ENCODE data around the gene TMC7. TPM values are rescaled to one million over a fixed set of nuclear protein-coding genes. Genes with fewer than 3 reads are reported as not detected.
"Not testable (repeated sequence)": the region's sequence is repeated elsewhere in the genome, so short reads cannot be mapped to it uniquely, and the experiment has no call there.

Gene TMC7
- total RNA-seq, 1 experiment from 2014 or later: 4.3 TPM

DNA sequence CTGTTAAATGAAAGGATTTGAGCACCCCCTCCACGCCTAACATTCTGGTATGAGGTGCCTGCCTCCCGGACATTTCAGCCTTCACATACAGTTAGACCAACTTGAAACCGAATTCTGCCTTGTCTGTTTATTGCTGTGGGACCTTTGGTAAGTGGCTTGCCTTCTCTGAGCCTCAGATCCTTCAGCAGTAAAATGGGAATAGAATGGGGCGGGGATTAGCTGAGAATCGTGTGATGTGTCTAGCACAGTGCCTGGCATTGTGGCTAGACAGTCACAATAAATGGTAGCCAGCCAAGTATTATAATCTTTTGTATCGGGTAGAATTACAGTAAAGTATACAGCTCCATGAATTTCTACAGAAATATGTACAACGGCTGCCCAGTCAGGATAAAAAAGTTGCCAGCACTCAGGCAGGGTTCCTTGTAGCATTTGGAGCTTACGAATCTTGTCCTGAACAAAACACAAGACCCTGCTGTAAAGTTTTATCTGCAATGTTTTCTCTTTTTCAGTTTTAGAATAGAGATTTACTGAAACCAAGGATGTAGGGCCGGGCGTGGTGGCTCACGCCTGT lies 786 bp downstream of the TMC7 start:
- Histone ChIP-seq H3K56ac (ENCODE audit: insufficient read length, low read depth, low read length) (no peak overlapping the region), H4K20me1 (ENCODE audit: control insufficient read depth, insufficient read depth, insufficient read length) (no peaks in the 10 kb centered on the region), H3K23me2 (ENCODE audit: insufficient read length, low read depth, low read length, poor library complexity, severe bottlenecking) (peaks cover 5% of the 10 kb centered on the region), H2BK12ac (ENCODE audit: insufficient read length, low read depth, low read length) (no peak overlapping the region), H2BK15ac (ENCODE audit: low read depth, low read length) (no peak overlapping the region), H3K4ac (ENCODE audit: low read depth, low read length) (no peak overlapping the region), H2BK5ac (ENCODE audit: insufficient read length, low read length) (no peak overlapping the region), H3K4me1 (ENCODE audit: insufficient read depth, low read length) (no peaks in the 10 kb centered on the region), H3K79me1 (ENCODE audit: insufficient read depth, low read depth, low read length, poor library complexity, severe bottlenecking) (no peaks in the 10 kb centered on the region), H3K9me3 (ENCODE audit: control insufficient read depth, low read depth, low read length) (no peaks in the 10 kb centered on the region), H3K27ac (ENCODE audit: insufficient read length, low read depth, low read length) (no peak overlapping the region), H2BK20ac (ENCODE audit: low read depth, low read length, poor library complexity, severe bottlenecking) (no peak overlapping the region), H3K18ac (ENCODE audit: insufficient read length, low read depth, low read length) (no peak overlapping the region), H2AK5ac (ENCODE audit: insufficient read length, low read length) (no peak overlapping the region), H3K23ac (ENCODE audit: insufficient read length, low read depth, low read length) (no peak overlapping the region), H4K5ac (ENCODE audit: insufficient read length, low read depth, low read length) (no peak overlapping the region), H2AFZ (ENCODE audit: low read length) (no peak overlapping the region), H4K91ac (ENCODE audit: insufficient read length, low read depth, low read length) (no peak overlapping the region), H3K14ac (ENCODE audit: insufficient read depth, low read length) (peak overlapping the region; percentile 95; the same call in 1 of the 2 replicates), H4K8ac (replicated peaks; ENCODE audit: insufficient read length, low read depth, low read length) (no peak overlapping the region), H3T11ph (ENCODE audit: low read length) (no peak overlapping the region), H3K4me2 (ENCODE audit: insufficient read depth, insufficient read length, low read length) (peak overlapping the region; percentile 65), H3K79me2 (ENCODE audit: insufficient read depth, low read length) (no peaks in the 10 kb centered on the region), H3K9ac (ENCODE audit: extremely low read depth, insufficient read length, low read length) (peak overlapping the region; percentile 60), H3K27me3 (ENCODE audit: insufficient read depth, low read length) (no peaks in the 10 kb centered on the region), H2BK120ac (ENCODE audit: low read depth, low read length, poor library complexity, severe bottlenecking) (no peak overlapping the region)
- peak overlapping the region; percentile 72 to 86 for H3K4me3 Mint-ChIP-seq
- H3K9me3 Mint-ChIP-seq: no peaks in the 10 kb centered on the region; a peak in 1 of 5 replicates
- peaks cover 4 to 5% of the 10 kb centered on the region in 2 experiments; a peak in 3 of 4 replicates for H3K4me1 Mint-ChIP-seq
- no CpG with 5 or more reads among the region's 11 CpGs for WGBS (ENCODE audit: extremely low coverage, insufficient read length, low lambda C conversion rate)
- H3K27ac Mint-ChIP-seq: no peak overlapping the region; a peak in 1 of 7 replicates
- DNase-seq: no peak
- TF ChIP-seq, protein P1, sequence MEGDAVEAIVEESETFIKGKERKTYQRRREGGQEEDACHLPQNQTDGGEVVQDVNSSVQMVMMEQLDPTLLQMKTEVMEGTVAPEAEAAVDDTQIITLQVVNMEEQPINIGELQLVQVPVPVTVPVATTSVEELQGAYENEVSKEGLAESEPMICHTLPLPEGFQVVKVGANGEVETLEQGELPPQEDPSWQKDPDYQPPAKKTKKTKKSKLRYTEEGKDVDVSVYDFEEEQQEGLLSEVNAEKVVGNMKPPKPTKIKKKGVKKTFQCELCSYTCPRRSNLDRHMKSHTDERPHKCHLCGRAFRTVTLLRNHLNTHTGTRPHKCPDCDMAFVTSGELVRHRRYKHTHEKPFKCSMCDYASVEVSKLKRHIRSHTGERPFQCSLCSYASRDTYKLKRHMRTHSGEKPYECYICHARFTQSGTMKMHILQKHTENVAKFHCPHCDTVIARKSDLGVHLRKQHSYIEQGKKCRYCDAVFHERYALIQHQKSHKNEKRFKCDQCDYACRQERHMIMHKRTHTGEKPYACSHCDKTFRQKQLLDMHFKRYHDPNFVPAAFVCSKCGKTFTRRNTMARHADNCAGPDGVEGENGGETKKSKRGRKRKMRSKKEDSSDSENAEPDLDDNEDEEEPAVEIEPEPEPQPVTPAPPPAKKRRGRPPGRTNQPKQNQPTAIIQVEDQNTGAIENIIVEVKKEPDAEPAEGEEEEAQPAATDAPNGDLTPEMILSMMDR (conservative IDR thresholded peaks at IDR 0.05): no peak
- peaks cover 2% of the 10 kb centered on the region; the same call in 1 of the 2 replicates for H3K27me3 Mint-ChIP-seq (ENCODE audit: low read depth)
- H3K36me3 Mint-ChIP-seq (ENCODE audit: insufficient read depth in 1 of 3, low read depth in 3 of 3): peaks cover 0 to 4% (median 0%) of the 10 kb centered on the region in 3 experiments; a peak in 2 of 7 replicates

DNA sequence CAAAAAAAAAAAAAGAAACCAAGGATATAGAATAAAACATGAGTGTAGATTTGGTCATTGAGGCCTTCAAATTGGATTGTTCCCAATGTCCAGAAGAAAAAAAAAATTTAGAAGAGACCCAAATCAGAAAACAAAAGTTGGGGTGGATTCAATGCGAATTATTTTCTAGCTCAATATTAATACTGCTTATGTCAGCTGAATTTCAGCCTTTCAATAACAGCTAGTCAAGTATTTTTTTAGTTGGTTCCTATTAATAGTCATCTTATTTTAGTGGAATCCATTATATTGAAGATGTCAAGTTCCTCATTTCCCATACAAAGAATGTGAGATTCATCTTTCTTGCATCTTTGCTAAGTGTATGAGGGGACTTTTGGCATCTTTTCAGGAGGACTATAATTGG lies 1.5 kb downstream of the TMC7 start:
- not testable (repeated sequence) for H3K14ac ChIP-seq (ENCODE audit: insufficient read depth, low read length); H2BK120ac ChIP-seq (ENCODE audit: low read depth, low read length, poor library complexity, severe bottlenecking); H4K8ac ChIP-seq (replicated peaks; ENCODE audit: insufficient read length, low read depth, low read length); H3T11ph ChIP-seq (ENCODE audit: low read length); DNase-seq; H3K18ac ChIP-seq (ENCODE audit: insufficient read length, low read depth, low read length); H4K5ac ChIP-seq (ENCODE audit: insufficient read length, low read depth, low read length); H2BK12ac ChIP-seq (ENCODE audit: insufficient read length, low read depth, low read length); H3K4me3 Mint-ChIP-seq; H3K9me3 ChIP-seq (ENCODE audit: control insufficient read depth, low read depth, low read length); H2AFZ ChIP-seq (ENCODE audit: low read length); H3K4me1 ChIP-seq (ENCODE audit: insufficient read depth, low read length); H2BK15ac ChIP-seq (ENCODE audit: low read depth, low read length); H3K56ac ChIP-seq (ENCODE audit: insufficient read length, low read depth, low read length); H4K91ac ChIP-seq (ENCODE audit: insufficient read length, low read depth, low read length); H3K79me2 ChIP-seq (ENCODE audit: insufficient read depth, low read length); H2AK5ac ChIP-seq (ENCODE audit: insufficient read length, low read length); H3K36me3 Mint-ChIP-seq (ENCODE audit: insufficient read depth in 1 of 3, low read depth in 3 of 3); H2BK5ac ChIP-seq (ENCODE audit: insufficient read length, low read length); H3K4ac ChIP-seq (ENCODE audit: low read depth, low read length); H3K23me2 ChIP-seq (ENCODE audit: insufficient read length, low read depth, low read length, poor library complexity, severe bottlenecking); H3K9ac ChIP-seq (ENCODE audit: extremely low read depth, insufficient read length, low read length); H3K4me1 Mint-ChIP-seq; H3K79me1 ChIP-seq (ENCODE audit: insufficient read depth, low read depth, low read length, poor library complexity, severe bottlenecking); H3K27ac ChIP-seq (ENCODE audit: insufficient read length, low read depth, low read length); H3K27ac Mint-ChIP-seq; H3K27me3 Mint-ChIP-seq (ENCODE audit: low read depth); H3K23ac ChIP-seq (ENCODE audit: insufficient read length, low read depth, low read length); H3K4me2 ChIP-seq (ENCODE audit: insufficient read depth, insufficient read length, low read length); H3K9me3 Mint-ChIP-seq; H2BK20ac ChIP-seq (ENCODE audit: low read depth, low read length, poor library complexity, severe bottlenecking); H3K27me3 ChIP-seq (ENCODE audit: insufficient read depth, low read length); H4K20me1 ChIP-seq (ENCODE audit: control insufficient read depth, insufficient read depth, insufficient read length)
- no CpG with 5 or more reads among the region's 1 CpG for WGBS (ENCODE audit: extremely low coverage, insufficient read length, low lambda C conversion rate)
